H1 (cell line): ENCODE data around the gene POLA1. TPM values are rescaled to one million over a fixed set of nuclear protein-coding genes. Genes with fewer than 3 reads are reported as not detected.

Experiments
- HDAC2 ChIP-seq, 2 experiments: fragments of 300-600 bp in 1 of 2; sonication (generic) in 1 of 2; IDR thresholded peaks; 2 replicates each; pipeline ENCODE4 v1.6.1; 2011 to 2012; ENCODE audit warnings: low read depth in 2 of 2, low read length in 2 of 2, mild to moderate bottlenecking in 2 of 2, moderate library complexity in 2 of 2, borderline replicate concordance in 1 of 2, inconsistent platforms in 1 of 2
- RFX5 ChIP-seq: IDR thresholded peaks from 2 replicates; pipeline ENCODE4 v1.6.1; 2011; ENCODE audit warnings: low read depth, low read length, improper control_type of control experiment, borderline replicate concordance
- TAF1 ChIP-seq: IDR thresholded peaks from 2 replicates; pipeline ENCODE4 v1.6.1; 2011; ENCODE audit warnings: mild to moderate bottlenecking, low read depth, low read length
- polyA plus RNA-seq, 7 experiments: library from polyadenylated mRNA; depleted of rRNA in 3 of 7; stranded (reverse) in 5 of 7; unstranded in 2 of 7; fragments of >200 nt in 5 of 7; fragments of 200-250 nt in 2 of 7; gene quantifications; 1 replicate in 5 of 7; 2 replicates in 1 of 7; 4 replicates in 1 of 7; pipeline versions ENCODE4 v1.2.1 to v1.2.3, GENCODE V29; 2011 to 2013; ENCODE audit warnings: missing spikeins in 2 of 7, mixed read lengths in 2 of 7
- total RNA-seq: library from RNA; stranded (reverse); fragmentation: NEBNext Ultra II Directional; extraction: Animal tissue kit (Norgen Biotek cat#: 25700); gene quantifications from 2 replicates; pipeline ENCODE4 v1.2.1, GENCODE V29; 2021
- TF ChIP-seq, protein P1 (sequence below): fragments of 300-600 bp; sonication (generic); IDR thresholded peaks from 2 replicates; pipeline ENCODE4 v1.7.1; 2012; ENCODE audit warnings: low read length, moderate library complexity, mild to moderate bottlenecking, inconsistent platforms; ENCODE audit not compliant: insufficient replicate concordance

Gene POLA1
- total and polyA plus RNA-seq, 2 of the 8 experiments (the other 6 are each of a cell fraction or from before 2014, with no cell fraction given) = 5.6 to 34.9 TPM

DNA sequence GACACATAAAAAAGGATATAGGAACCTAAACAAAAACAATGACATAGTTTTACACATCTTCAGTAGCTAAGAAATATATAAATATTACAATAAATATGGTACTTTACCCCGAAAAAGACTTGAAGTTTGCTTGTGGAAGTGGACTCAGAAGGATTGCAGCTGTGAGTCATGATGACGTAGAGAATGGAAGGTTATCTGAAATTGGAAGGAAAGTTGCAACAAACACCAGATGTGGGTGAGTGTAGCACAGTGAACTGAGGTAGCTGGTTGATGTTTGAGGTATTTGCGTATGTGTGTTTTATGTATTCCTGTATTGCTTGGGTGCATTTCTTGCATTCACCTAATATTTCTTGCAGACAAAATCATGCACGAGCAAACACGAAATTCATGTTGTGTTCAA is 209.1 kb downstream of the POLA1 start (continued):
- TF ChIP-seq, protein P1, sequence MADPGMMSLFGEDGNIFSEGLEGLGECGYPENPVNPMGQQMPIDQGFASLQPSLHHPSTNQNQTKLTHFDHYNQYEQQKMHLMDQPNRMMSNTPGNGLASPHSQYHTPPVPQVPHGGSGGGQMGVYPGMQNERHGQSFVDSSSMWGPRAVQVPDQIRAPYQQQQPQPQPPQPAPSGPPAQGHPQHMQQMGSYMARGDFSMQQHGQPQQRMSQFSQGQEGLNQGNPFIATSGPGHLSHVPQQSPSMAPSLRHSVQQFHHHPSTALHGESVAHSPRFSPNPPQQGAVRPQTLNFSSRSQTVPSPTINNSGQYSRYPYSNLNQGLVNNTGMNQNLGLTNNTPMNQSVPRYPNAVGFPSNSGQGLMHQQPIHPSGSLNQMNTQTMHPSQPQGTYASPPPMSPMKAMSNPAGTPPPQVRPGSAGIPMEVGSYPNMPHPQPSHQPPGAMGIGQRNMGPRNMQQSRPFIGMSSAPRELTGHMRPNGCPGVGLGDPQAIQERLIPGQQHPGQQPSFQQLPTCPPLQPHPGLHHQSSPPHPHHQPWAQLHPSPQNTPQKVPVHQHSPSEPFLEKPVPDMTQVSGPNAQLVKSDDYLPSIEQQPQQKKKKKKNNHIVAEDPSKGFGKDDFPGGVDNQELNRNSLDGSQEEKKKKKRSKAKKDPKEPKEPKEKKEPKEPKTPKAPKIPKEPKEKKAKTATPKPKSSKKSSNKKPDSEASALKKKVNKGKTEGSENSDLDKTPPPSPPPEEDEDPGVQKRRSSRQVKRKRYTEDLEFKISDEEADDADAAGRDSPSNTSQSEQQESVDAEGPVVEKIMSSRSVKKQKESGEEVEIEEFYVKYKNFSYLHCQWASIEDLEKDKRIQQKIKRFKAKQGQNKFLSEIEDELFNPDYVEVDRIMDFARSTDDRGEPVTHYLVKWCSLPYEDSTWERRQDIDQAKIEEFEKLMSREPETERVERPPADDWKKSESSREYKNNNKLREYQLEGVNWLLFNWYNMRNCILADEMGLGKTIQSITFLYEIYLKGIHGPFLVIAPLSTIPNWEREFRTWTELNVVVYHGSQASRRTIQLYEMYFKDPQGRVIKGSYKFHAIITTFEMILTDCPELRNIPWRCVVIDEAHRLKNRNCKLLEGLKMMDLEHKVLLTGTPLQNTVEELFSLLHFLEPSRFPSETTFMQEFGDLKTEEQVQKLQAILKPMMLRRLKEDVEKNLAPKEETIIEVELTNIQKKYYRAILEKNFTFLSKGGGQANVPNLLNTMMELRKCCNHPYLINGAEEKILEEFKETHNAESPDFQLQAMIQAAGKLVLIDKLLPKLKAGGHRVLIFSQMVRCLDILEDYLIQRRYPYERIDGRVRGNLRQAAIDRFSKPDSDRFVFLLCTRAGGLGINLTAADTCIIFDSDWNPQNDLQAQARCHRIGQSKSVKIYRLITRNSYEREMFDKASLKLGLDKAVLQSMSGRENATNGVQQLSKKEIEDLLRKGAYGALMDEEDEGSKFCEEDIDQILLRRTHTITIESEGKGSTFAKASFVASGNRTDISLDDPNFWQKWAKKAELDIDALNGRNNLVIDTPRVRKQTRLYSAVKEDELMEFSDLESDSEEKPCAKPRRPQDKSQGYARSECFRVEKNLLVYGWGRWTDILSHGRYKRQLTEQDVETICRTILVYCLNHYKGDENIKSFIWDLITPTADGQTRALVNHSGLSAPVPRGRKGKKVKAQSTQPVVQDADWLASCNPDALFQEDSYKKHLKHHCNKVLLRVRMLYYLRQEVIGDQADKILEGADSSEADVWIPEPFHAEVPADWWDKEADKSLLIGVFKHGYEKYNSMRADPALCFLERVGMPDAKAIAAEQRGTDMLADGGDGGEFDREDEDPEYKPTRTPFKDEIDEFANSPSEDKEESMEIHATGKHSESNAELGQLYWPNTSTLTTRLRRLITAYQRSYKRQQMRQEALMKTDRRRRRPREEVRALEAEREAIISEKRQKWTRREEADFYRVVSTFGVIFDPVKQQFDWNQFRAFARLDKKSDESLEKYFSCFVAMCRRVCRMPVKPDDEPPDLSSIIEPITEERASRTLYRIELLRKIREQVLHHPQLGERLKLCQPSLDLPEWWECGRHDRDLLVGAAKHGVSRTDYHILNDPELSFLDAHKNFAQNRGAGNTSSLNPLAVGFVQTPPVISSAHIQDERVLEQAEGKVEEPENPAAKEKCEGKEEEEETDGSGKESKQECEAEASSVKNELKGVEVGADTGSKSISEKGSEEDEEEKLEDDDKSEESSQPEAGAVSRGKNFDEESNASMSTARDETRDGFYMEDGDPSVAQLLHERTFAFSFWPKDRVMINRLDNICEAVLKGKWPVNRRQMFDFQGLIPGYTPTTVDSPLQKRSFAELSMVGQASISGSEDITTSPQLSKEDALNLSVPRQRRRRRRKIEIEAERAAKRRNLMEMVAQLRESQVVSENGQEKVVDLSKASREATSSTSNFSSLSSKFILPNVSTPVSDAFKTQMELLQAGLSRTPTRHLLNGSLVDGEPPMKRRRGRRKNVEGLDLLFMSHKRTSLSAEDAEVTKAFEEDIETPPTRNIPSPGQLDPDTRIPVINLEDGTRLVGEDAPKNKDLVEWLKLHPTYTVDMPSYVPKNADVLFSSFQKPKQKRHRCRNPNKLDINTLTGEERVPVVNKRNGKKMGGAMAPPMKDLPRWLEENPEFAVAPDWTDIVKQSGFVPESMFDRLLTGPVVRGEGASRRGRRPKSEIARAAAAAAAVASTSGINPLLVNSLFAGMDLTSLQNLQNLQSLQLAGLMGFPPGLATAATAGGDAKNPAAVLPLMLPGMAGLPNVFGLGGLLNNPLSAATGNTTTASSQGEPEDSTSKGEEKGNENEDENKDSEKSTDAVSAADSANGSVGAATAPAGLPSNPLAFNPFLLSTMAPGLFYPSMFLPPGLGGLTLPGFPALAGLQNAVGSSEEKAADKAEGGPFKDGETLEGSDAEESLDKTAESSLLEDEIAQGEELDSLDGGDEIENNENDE = no peak
- TF ChIP-seq TAF1 (no peak), HDAC2 (IDR thresholded peaks at IDR 0.05; ENCODE audit: borderline replicate concordance in 1 of 2, low read depth in 2 of 2, low read length in 2 of 2) (no peak), RFX5 (no peak)
- TF ChIP-seq, all 59 proteins: peak for 0
